Body of pancreas (tissue), 4 donors: ENCODE data around the gene TIMP2. TPM values are rescaled to one million over a fixed set of nuclear protein-coding genes. Genes with fewer than 3 reads are reported as not detected.
A peak's percentile ranks its signal among the peaks of the same experiment; 100 is the strongest.

Experiments
- ATAC-seq: fragments of 150-250 bp; one replicate; pipeline ENCODE4 v1.9.1; 2016
- DNase-seq, 4 donors: peaks; one replicate each; pipeline ENCODE4 v3.0.0-alpha.2; 2019
- H3K27ac ChIP-seq, 4 donors: fragments of 200-600 bp; sonication (generic); 1 replicate in 3 of 4; 2 replicates in 1 of 4; pipeline versions ENCODE4 v1.5.1 to v1.6.1; 2016 to 2019; ENCODE audit warnings: mild to moderate bottlenecking in 1 of 4, mixed read lengths in 1 of 4, moderate library complexity in 1 of 4
- H3K27me3 ChIP-seq, 2 donors: fragments of 200-600 bp; sonication (generic); one replicate each; pipeline ENCODE4 v1.6.0; 2016; ENCODE audit warnings: mild to moderate bottlenecking in 1 of 2
- H3K36me3 ChIP-seq, 2 donors: fragments of 200-600 bp; sonication (generic); replicated peaks in 1 of 2; 2 replicates each; pipeline ENCODE4 v1.5.1; 2016; ENCODE audit warnings: low read depth in 2 of 2; ENCODE audit not compliant: insufficient read depth in 1 of 2
- H3K4me1 ChIP-seq: fragments of 200-600 bp; sonication (generic); one replicate; pipeline ENCODE4 v1.6.0; 2016
- H3K4me3 ChIP-seq, 2 donors: fragments of 200-600 bp; sonication (generic); 1 replicate in 1 of 2; 2 replicates in 1 of 2; pipeline ENCODE4 v1.5.1; 2016 to 2019
- H3K9me3 ChIP-seq, 3 donors: fragments of 200-600 bp; sonication (generic); 1 replicate in 2 of 3; 2 replicates in 1 of 3; pipeline ENCODE4 v1.5.1; 2016
- POLR2A ChIP-seq, 3 donors: fragments of 450-650 bp; IDR thresholded peaks; one replicate each; pipeline ENCODE4 v1.6.1; 2016; ENCODE audit warnings: antibody characterized with exemption in 3 of 3, mild to moderate bottlenecking in 2 of 3
- WGBS, 2 donors: methylation state at CpG; one replicate each; pipeline ENCODE4 v1.1.5; 2017; 5-methylcytosine and 5-hydroxymethylcytosine counted together
- intact Hi-C: fragments of 100-400 bp; cut with DNase I; formaldehyde crosslinking; loops from one replicate; pipeline ENCODE4 v1.15.1; 2023
- total RNA-seq, 2 donors: library from RNA; depleted of rRNA; stranded (reverse); fragments of >200 nt; gene quantifications; one replicate each; pipeline ENCODE4 v1.1.0, GENCODE V29; 2016
- TF ChIP-seq, protein P1 (sequence below), 7 experiments: fragments of 450-650 bp in 4 of 7; fragments of 200-600 bp in 3 of 7; sonication (generic) in 3 of 7; IDR thresholded peaks; one replicate each; pipeline ENCODE4 v1.5.1; 2016 to 2019; ENCODE audit warnings: antibody characterized with exemption in 7 of 7

The TIMP2 gene
- total RNA-seq, 2 donors from 2014 or later: 50.1 to 53.7 TPM

DNA sequence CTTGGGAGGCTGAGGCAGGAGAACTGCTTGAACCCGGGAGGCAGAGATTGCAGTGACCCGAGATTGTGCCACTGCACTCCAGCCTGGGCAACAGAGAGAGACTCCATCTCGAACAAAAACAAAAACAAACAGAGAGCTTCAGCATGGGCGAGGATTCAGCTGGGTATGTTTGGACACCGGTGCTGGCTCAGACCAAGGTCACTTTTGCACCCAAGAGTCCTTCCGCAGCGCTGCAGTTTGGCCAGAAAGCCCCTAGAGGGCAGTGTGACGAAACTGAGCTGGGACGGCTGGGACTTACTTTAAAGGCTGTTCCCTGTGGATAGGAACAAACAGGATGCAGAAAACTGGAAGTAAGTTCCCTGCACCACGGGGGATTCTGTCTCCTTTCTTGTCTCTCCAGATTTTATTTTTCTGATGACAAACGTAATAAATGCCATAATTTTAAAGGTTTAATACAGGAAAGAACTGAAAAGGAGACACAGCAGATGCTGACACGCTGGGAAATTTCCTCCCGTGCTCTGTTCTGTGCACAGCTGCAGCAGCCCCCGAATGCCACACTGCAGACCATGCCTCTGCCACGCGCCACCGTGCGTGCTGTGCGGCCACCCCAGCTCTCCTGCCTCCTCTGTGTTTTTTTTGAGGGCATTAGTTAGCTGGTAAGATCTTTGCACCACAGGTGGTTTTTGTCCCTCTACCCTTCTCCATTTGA is 59.4 kb downstream of the TIMP2 start:
- ATAC-seq (peak; percentile 81), DNase-seq (peak; percentile 90 to 92 (median 91))
- TF ChIP-seq, protein P1, sequence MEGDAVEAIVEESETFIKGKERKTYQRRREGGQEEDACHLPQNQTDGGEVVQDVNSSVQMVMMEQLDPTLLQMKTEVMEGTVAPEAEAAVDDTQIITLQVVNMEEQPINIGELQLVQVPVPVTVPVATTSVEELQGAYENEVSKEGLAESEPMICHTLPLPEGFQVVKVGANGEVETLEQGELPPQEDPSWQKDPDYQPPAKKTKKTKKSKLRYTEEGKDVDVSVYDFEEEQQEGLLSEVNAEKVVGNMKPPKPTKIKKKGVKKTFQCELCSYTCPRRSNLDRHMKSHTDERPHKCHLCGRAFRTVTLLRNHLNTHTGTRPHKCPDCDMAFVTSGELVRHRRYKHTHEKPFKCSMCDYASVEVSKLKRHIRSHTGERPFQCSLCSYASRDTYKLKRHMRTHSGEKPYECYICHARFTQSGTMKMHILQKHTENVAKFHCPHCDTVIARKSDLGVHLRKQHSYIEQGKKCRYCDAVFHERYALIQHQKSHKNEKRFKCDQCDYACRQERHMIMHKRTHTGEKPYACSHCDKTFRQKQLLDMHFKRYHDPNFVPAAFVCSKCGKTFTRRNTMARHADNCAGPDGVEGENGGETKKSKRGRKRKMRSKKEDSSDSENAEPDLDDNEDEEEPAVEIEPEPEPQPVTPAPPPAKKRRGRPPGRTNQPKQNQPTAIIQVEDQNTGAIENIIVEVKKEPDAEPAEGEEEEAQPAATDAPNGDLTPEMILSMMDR (IDR thresholded peaks at IDR 0.05): peak; percentile 86 to 97 (median 95)
- no peak for TF ChIP-seq POLR2A (IDR thresholded peaks at IDR 0.05)
- Histone ChIP-seq H3K4me3 (no peak overlapping the region), H3K4me1 (peaks cover 27% of the 10 kb centered on the region), H3K27ac (peak overlapping the region in 3 of 4 donors; percentile 55 to 73 (median 65)), H3K9me3 (no peaks in the 10 kb centered on the region), H3K36me3 (peaks cover 0 to 4% of the 10 kb centered on the region in 2 donors), H3K27me3 (no peaks in the 10 kb centered on the region)
- WGBS, 2 donors: 11 to 21% methylated on average over 19 of the region's 19 CpGs
- intact Hi-C loops: loop anchor here (5.0 kb wide), 1 partner anchor 101 kb away; no protein-coding TSS in a partner anchor

DNA sequence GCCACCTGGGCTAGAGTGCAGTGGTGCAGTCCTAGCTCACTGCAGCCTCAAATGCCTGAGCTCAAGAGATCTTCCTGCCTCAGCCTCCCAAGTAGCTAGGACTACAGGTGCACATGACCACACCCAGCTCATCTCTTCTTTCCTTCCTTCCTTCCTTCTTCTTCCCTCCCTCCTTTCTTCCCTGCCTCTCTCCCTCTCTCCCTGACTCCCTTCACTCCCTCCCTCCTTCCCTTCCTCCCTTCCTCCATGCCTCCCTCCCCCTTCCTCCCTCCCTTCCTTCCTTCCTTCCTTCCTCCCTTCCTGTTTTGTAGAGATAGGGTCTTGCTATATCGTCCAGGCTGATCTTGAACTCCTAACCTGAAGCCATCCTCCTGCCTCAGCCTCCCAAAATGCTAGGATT is 61.1 kb downstream of the TIMP2 start:
- H3K27me3 ChIP-seq: no peaks in the 10 kb centered on the region
- no peak overlapping the region for H3K27ac ChIP-seq
- peaks cover 27% of the 10 kb centered on the region for H3K4me1 ChIP-seq
- H3K4me3 ChIP-seq: no peak overlapping the region
- no peaks in the 10 kb centered on the region for H3K36me3 ChIP-seq
- no peak for ATAC-seq
- no peaks in the 10 kb centered on the region for H3K9me3 ChIP-seq
- WGBS, 2 donors: 23 to 73% methylated on average over 1 of the region's 1 CpG
- DNase-seq: no peak
- intact Hi-C loops: no loop called here
- TF ChIP-seq POLR2A (IDR thresholded peaks at IDR 0.05): no peak
- TF ChIP-seq, protein P1 (IDR thresholded peaks at IDR 0.05): no peak

DNA sequence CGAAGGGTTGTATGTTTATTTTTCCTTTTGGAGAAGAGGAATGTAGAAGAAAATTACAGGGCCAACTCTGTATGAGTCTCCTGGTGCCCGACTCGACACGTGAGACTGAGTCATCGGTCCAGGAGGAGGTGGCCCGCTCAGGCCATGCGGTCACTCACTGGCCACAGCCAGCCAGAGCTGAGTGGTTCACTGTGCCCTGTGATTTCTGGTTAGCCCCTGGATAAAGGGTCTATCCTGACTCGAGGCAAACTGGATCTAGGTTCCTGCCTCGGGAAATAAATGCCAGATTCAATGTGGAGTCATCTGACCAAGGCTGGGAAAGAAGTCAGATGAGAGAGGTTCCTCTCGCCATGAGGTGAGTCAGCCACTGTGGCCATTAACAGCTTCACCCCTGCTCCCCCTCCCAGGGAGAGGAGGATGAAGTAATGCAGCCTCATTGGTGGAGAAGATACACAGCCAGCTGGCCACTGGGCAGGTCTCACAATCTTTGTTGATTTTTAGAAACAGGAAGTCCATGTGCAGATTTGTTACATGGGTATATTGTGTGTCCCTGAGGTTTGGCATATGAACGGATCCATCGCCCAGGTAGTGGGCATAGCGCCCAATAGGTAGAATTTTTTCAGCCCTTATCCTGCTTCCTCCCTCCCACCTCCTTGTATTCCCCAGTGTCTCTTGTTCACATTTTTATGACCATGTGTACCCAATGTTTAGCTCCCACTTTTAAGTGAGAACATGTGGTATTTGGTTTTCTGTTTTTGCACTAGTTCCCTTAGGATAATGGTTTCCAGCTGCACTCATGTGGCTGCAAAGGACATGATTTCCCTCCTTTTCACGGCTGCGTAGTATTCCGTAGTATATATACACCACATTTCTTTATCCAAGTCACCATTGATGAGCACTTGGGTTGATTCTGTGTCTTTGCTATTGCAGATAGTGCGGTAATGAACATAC is 62.8 kb downstream of the TIMP2 start:
- no peak overlapping the region for H3K4me3 ChIP-seq
- H3K9me3 ChIP-seq: no peaks in the 10 kb centered on the region
- no peaks in the 10 kb centered on the region for H3K36me3 ChIP-seq
- H3K27ac ChIP-seq: peak overlapping the region; percentile 86 to 94 (median 90)
- WGBS, 2 donors: 50 to 60% methylated on average over 17 of the region's 17 CpGs
- peak; percentile 88 to 95 (median 92) for DNase-seq
- ATAC-seq: peak; percentile 94
- H3K4me1 ChIP-seq: peaks cover 27% of the 10 kb centered on the region
- intact Hi-C loops: no loop called here
- peak; percentile 60 to 77 (median 68) for TF ChIP-seq POLR2A (IDR thresholded peaks at IDR 0.05)
- TF ChIP-seq, protein P1 (IDR thresholded peaks at IDR 0.05): no peak
- H3K27me3 ChIP-seq: no peaks in the 10 kb centered on the region

DNA sequence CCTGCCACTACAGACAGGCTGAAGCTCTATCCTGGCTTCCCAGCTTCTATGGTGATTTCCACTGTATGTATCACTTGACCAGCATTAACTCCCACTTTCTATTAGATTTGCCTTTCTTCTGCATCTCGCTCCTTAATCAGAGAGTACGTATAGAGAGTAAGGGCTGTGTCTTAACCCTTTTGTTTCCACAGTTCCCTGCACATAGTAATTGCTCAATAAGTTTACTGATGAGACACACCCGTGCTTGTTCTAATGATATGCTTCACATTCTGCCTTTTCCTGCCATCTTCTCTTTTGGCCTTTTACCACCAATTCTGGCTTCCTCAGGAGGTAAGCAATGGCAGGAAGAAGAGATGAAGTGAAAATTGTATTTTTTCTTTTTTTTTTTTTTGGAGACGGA is 64.0 kb downstream of the TIMP2 start:
- Histone ChIP-seq H3K4me1 (peaks cover 27% of the 10 kb centered on the region), H3K27ac (peak overlapping the region in 2 of 4 donors; percentile 89 to 94), H3K9me3 (no peaks in the 10 kb centered on the region), H3K36me3 (no peaks in the 10 kb centered on the region), H3K4me3 (no peak overlapping the region), H3K27me3 (no peaks in the 10 kb centered on the region)
- ATAC-seq (no peak), DNase-seq (no peak)
- no peak for TF ChIP-seq POLR2A (IDR thresholded peaks at IDR 0.05)
- TF ChIP-seq, protein P1 (IDR thresholded peaks at IDR 0.05): no peak
- WGBS, 2 donors: 87 to 90% methylated on average over 4 of the region's 4 CpGs
- intact Hi-C loops: no loop called here
